Measurements from ENCODE around the gene PTPRD. TPM values are rescaled to one million over a fixed set of nuclear protein-coding genes. Genes with fewer than 3 reads are reported as not detected.
"Not testable (repeated sequence)": the region's sequence is repeated elsewhere in the genome, so short reads cannot be mapped to it uniquely, and the experiment has no call there.

Gene PTPRD
- total RNA-seq, 4 donors from 2014 or later, result 19.6 to 78.9 (median 45.6) TPM

GRCh38 chr9:9341203-9341602 lies 1271.6 kb downstream of the PTPRD start:
- Histone ChIP-seq H3K4me3 (replicated peaks in 1 of 3) (no peak overlapping the region), H3K9me3 (no peaks in the 10 kb centered on the region), H3K27me3 (no peaks in the 10 kb centered on the region), H3K4me1 (no peaks in the 10 kb centered on the region), H3K27ac (no peak overlapping the region), H3K36me3 (no peaks in the 10 kb centered on the region)
- TF ChIP-seq POLR2A (IDR thresholded peaks at IDR 0.05) (no peak), CTCF (IDR thresholded peaks at IDR 0.05) (no peak)
- intact Hi-C loops (cut with DNase I), result no loop called here
- 74 to 83% methylated on average over 2 of the region's 2 CpGs for WGBS, 2 donors
- peak in 1 of 2 donors; percentile 1 for DNase-seq

GRCh38 chr9:9337129-9337528 lies 1275.7 kb downstream of the PTPRD start:
- no peak for TF ChIP-seq POLR2A (IDR thresholded peaks at IDR 0.05)
- no peak for TF ChIP-seq CTCF (IDR thresholded peaks at IDR 0.05)
- H3K36me3 ChIP-seq, result no peaks in the 10 kb centered on the region
- H3K4me3 ChIP-seq (replicated peaks in 1 of 3), result no peak overlapping the region
- no peak overlapping the region for H3K27ac ChIP-seq
- no peaks in the 10 kb centered on the region for H3K9me3 ChIP-seq
- no peaks in the 10 kb centered on the region for H3K27me3 ChIP-seq
- DNase-seq, result no peak
- intact Hi-C loops (cut with DNase I), result no loop called here
- no peaks in the 10 kb centered on the region for H3K4me1 ChIP-seq

GRCh38 chr9:9326749-9327148 lies 1286.1 kb downstream of the PTPRD start:
- no peak overlapping the region for H3K27ac ChIP-seq
- no peak for DNase-seq
- no peak overlapping the region for H3K4me3 ChIP-seq (replicated peaks in 1 of 3)
- TF ChIP-seq CTCF (IDR thresholded peaks at IDR 0.05), result no peak
- TF ChIP-seq POLR2A (IDR thresholded peaks at IDR 0.05), result no peak
- H3K27me3 ChIP-seq, result no peaks in the 10 kb centered on the region
- no peaks in the 10 kb centered on the region for H3K4me1 ChIP-seq
- H3K9me3 ChIP-seq, result no peaks in the 10 kb centered on the region
- no peaks in the 10 kb centered on the region for H3K36me3 ChIP-seq
- intact Hi-C loops (cut with DNase I), result no loop called here

- 54 to 63% methylated on average over 2 of the region's 2 CpGs for WGBS, 2 donors
- Histone ChIP-seq H3K4me3 (replicated peaks in 1 of 3) (no peak overlapping the region), H3K4me1 (no peaks in the 10 kb centered on the region), H3K27me3 (no peaks in the 10 kb centered on the region), H3K27ac (no peak overlapping the region), H3K36me3 (no peaks in the 10 kb centered on the region), H3K9me3 (no peaks in the 10 kb centered on the region)
- TF ChIP-seq POLR2A (IDR thresholded peaks at IDR 0.05), result no peak
- TF ChIP-seq CTCF (IDR thresholded peaks at IDR 0.05), result no peak
- DNase-seq, result no peak
- intact Hi-C loops (cut with DNase I), result no loop called here
Measured at GRCh38 chr9:9319007-9319406, 1293.8 kb downstream of the PTPRD start.

- H3K27ac ChIP-seq; H3K36me3 ChIP-seq; H3K27me3 ChIP-seq; H3K4me1 ChIP-seq; H3K4me3 ChIP-seq (replicated peaks in 1 of 3); DNase-seq; intact Hi-C loops (cut with DNase I); H3K9me3 ChIP-seq: not testable (repeated sequence)
- 88 to 91% methylated on average over 7 of the region's 7 CpGs for WGBS, 2 donors
Measured at GRCh38 chr9:9310743-9311142, 1302.1 kb downstream of the PTPRD start.

- intact Hi-C loops (cut with DNase I), result no loop called here
- no peaks in the 10 kb centered on the region for H3K36me3 ChIP-seq
- no peaks in the 10 kb centered on the region for H3K9me3 ChIP-seq
- H3K4me3 ChIP-seq (replicated peaks in 1 of 3), result no peak overlapping the region
- H3K4me1 ChIP-seq, result no peaks in the 10 kb centered on the region
- DNase-seq, result no peak
- no peak overlapping the region for H3K27ac ChIP-seq
- no peak for TF ChIP-seq POLR2A (IDR thresholded peaks at IDR 0.05)
- TF ChIP-seq CTCF (IDR thresholded peaks at IDR 0.05), result no peak
- no peaks in the 10 kb centered on the region for H3K27me3 ChIP-seq
Measured at GRCh38 chr9:9305600-9305999, 1307.2 kb downstream of the PTPRD start.

Data from thyroid gland (tissue), 4 donors.